Fibroblast of villous mesenchyme (primary cell): ENCODE data around the gene CORO2A. TPM values are rescaled to one million over a fixed set of nuclear protein-coding genes. Genes with fewer than 3 reads are reported as not detected.

Source experiments
- DNase-seq: peaks from one replicate; pipeline ENCODE4 v3.0.0-alpha.2; 2010; ENCODE audit warnings: low read depth
- H3K4me3 ChIP-seq: 2 replicates; pipeline ENCODE4 v1.5.1; 2011; ENCODE audit warnings: low read depth, mild to moderate bottlenecking, low read length
- total RNA-seq: library from RNA; depleted of rRNA; stranded (reverse); fragments of >200 nt; gene quantifications from 2 replicates; pipeline ENCODE4 v1.2.3, GENCODE V29; 2012
- TF ChIP-seq, protein P1 (sequence below): IDR thresholded peaks from 2 replicates; pipeline ENCODE4 v1.5.1; 2012; ENCODE audit warnings: low read depth, mild to moderate bottlenecking, low read length; ENCODE audit not compliant: insufficient read depth

CORO2A gene
- total RNA-seq, 1 donor = 2.2 TPM

DNA sequence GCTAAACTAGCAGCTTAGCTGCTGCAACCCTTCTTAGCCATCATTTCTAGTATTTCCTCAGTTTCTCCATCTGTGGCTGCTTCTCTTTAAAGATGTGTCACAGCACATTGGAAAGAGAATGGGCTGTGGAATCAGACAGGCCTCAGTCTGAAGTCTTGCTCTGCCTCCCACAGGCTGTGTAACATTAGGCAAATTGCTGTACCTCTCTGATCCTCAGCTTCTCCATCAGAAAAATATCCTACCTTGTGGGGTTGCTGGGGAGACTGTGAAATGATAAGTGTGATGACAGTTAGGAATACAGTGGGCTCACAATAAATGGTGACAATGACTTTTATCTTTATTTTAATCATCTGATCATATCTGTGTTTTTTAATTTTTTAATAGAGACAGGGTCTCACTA lies 55.9 kb downstream of the CORO2A start:
- TF ChIP-seq, protein P1, sequence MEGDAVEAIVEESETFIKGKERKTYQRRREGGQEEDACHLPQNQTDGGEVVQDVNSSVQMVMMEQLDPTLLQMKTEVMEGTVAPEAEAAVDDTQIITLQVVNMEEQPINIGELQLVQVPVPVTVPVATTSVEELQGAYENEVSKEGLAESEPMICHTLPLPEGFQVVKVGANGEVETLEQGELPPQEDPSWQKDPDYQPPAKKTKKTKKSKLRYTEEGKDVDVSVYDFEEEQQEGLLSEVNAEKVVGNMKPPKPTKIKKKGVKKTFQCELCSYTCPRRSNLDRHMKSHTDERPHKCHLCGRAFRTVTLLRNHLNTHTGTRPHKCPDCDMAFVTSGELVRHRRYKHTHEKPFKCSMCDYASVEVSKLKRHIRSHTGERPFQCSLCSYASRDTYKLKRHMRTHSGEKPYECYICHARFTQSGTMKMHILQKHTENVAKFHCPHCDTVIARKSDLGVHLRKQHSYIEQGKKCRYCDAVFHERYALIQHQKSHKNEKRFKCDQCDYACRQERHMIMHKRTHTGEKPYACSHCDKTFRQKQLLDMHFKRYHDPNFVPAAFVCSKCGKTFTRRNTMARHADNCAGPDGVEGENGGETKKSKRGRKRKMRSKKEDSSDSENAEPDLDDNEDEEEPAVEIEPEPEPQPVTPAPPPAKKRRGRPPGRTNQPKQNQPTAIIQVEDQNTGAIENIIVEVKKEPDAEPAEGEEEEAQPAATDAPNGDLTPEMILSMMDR = no peak
- no peak overlapping the region for H3K4me3 ChIP-seq
- DNase-seq = no peak

DNA sequence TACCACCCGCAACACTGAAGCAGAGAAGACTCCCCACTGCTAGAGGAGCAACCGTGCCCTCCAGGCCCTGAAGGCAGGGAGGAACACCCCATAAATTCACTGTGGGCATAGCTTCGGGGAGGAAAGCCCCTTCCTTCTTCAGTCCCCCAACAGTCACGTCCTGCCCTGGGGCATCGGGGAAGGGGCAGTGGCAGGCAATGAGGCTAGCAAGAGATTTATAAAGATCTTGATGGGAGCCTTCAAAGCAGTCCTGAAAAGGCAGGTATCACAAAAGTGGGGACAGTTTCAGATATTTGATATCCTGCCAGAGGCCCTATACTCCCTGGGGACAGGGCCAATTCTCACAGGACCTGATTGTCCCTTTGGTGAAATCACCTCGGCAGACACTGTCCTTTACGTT lies 56.5 kb downstream of the CORO2A start:
- no peak overlapping the region for H3K4me3 ChIP-seq
- no peak for DNase-seq
- TF ChIP-seq, protein P1 = no peak

DNA sequence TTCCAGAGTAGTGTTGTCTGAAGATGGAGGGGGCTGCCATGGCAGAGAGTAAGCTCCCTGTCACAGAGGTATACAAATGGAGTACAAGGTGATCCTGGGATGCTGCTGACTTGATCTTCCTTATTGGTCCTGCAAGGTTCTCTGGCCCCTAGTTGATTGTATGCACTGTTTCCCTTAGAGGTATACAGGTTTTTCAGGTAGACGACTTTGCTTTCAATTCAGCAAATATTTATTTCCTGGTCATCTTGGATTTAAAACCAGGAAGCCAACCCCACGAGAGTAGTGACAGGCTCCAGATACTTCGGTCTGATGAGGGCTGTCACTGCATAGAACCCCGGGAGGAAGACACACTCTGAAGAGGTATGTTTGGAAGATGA lies 56.9 kb downstream of the CORO2A start:
- no peak overlapping the region for H3K4me3 ChIP-seq
- TF ChIP-seq, protein P1 = no peak
- no peak for DNase-seq

DNA sequence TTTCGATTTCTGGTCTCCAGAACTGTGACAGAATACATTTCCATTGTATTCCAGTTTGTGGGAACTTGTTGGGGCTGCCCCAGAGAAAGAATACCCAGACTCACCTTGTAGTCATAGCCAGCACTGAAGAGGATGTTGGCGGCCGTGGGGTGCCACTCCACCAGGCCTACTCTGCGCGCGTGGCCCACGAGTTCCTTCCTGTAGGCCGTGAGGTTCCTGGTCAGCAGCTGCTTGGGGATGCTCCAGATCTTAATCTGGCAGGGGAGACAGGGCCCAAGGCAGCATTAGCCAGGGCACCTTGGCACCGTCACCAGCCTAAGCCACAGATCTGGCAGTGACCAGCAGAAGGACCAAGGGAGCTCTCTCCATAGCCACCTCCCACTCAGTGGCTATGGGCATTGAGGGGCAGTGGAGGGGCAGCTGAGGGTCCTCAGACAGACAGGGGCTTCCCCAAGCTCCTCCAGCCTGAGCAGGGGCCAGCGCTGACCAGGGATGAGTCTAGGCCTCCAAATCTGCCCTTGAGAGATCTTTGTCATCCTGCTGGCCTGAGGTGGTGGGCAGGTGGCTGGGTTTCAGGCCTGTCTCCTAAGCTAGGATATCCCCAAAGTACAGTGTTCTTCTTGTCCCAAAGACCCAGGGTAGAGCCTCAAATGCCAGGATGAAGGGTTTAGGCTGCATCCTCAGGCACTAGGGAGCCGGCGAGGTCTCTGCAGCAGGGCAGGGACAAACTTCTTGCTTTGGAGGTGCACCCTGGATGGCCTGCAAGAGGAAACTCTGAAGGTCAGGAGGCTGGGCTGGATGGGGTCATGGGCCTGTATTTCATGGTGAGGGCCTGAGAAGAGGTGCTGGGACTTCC lies 57.5 kb downstream of the CORO2A start:
- TF ChIP-seq, protein P1 = no peak
- no peak for DNase-seq
- no peak overlapping the region for H3K4me3 ChIP-seq

DNA sequence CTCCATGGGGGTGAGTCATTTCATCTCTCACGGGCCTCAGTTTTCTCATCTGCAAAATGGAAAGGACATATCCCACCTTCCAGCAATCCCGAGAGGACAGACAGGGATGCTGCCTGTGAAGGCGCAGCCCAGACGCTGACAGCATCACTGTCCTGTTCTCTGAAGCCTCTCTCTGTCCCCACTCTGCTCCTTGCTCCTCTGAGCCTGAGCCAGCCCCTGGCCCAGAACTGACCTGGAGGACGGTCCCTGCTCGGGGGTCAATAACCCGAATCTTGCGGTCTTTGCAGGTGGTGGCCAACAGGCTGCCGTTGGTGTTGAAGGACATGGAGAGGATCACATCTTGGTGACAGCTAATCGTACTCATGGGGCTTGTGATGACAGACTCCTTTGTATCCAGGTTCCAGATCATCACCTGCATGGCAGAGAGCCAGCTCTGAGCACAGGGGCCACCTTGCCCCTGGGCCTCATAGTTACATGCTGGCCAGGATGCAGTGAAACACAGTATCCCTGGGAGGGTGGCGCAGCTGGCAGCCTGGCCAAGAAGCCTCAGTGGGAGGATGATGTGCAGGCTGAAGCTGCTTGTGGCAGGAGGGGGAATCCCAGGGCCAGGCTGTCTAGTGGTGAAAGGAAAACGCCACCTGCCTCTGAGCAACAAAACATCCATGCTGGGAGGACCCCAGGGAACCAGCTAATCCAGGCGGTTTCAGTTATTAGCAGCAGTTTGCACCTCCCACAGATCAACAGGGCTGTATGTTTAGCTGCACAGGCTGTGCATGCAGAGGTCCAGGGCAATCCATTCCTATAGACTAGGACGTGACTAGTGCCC lies 59.4 kb downstream of the CORO2A start:
- no peak for DNase-seq
- H3K4me3 ChIP-seq = no peak overlapping the region
- TF ChIP-seq, protein P1 = no peak

DNA sequence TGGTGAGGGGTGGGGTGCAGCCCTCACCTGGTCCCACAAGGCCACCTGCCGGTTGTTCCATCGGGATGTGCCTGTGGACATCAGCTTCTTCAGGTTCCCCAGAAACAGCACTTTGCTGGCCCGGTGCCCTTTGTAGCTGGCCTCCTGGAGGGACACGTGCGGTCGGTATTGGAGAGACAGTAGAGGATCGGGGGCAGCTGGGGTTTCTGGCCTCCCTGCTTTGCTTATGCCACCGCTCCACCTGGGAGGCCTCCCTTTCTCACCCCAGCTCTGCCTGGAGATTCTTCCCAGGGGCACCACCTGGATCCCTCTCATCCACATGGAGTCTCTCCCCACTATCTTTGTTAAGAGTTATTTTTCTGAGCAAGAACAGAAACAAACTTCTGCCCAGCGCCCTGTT lies 60.3 kb downstream of the CORO2A start:
- DNase-seq = no peak
- TF ChIP-seq, protein P1 = no peak

More for the DNA sequence above, 60.3 kb downstream of the CORO2A start:
- no peak overlapping the region for H3K4me3 ChIP-seq
